Adipocyte (in vitro differentiated cells): ENCODE results near the gene DNAH9.
A peak's percentile ranks its signal among the peaks of the same experiment; 100 is the strongest.

Experiments used
- DNase-seq: peaks from one replicate; pipeline ENCODE4 v3.0.0-alpha.2; 2015; ENCODE audit warnings: low read depth
- H3K27me3 ChIP-seq: replicated peaks from 2 replicates; pipeline ENCODE4 v1.7.0; 2013; ENCODE audit warnings: mild to moderate bottlenecking, low read length, moderate library complexity; ENCODE audit not compliant: control insufficient read depth, insufficient read depth
- H3K36me3 ChIP-seq: 2 replicates; pipeline ENCODE4 v1.7.0; 2013; ENCODE audit warnings: low read length, mild to moderate bottlenecking, moderate library complexity; ENCODE audit not compliant: control insufficient read depth, insufficient read depth, severe bottlenecking
- H3K4me1 ChIP-seq: 2 replicates; pipeline ENCODE4 v1.7.0; 2013; ENCODE audit warnings: mild to moderate bottlenecking, low read length, moderate library complexity; ENCODE audit not compliant: control insufficient read depth, insufficient read depth
- H3K4me3 ChIP-seq: 2 replicates; pipeline ENCODE4 v1.7.0; 2013; ENCODE audit warnings: mild to moderate bottlenecking, low read length, moderate library complexity
- H3K9ac ChIP-seq: 2 replicates; pipeline ENCODE4 v1.7.0; 2013; ENCODE audit warnings: mild to moderate bottlenecking, low read length, moderate library complexity
- H3K9me3 ChIP-seq: 2 replicates; pipeline ENCODE4 v1.7.0; 2013; ENCODE audit warnings: mild to moderate bottlenecking, low read length, moderate library complexity; ENCODE audit not compliant: control insufficient read depth

DNAH9 gene

DNA sequence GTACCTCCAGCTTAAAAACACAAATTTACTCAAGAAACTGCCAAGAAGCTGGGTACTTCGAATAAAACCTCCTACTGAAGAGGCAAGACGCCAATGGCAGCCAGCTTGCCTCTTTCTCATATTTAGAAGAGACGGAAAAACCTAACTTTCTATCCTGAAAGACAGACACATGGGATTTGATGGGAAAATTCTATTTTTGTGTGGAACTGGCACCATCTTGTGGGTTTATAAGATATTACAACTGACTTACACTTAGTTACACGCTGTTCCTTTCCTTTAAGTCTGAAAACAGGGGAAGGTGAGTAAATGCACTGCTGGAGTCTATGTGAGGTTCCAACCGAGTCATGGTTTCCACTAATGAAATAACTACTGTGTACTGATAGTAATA is 388.7 kb downstream of the DNAH9 start:
- DNase-seq = peak; percentile 70
- peak overlapping the region; percentile 38 for H3K4me3 ChIP-seq

DNA sequence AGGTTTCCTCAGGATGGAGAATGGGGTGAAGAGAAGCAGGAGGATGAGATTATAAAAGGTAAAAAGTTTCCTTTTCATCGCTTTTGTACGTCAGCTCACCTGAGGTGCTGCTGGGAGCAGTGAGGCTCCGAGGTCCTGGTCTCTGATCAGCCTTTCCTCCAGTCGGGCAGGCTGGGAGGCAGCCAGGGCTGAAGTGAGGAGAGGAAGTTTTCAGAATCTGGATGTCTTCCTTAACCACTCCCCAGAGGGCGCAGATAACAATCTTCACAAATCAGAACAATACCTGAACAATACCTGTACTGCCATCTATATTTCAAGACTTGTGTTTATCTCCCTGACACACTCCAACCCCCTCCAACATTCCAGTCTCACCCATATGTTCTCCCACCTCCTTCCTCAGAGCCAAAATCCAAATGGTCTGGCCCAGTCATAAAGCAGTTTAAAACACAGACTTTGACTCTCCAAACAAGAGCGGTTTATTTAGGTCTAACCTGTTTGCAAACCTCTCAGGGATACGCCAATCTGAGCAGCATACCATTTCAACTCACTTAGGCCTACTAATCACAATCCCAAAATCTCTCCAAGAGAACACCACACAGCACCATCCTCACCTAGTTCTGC is 392.2 kb downstream of the DNAH9 start:
- no peaks in the 10 kb centered on the region for H3K27me3 ChIP-seq
- no peaks in the 10 kb centered on the region for H3K9me3 ChIP-seq
- H3K4me3 ChIP-seq = no peak overlapping the region
- H3K4me1 ChIP-seq = peaks cover 9% of the 10 kb centered on the region
- no peak for DNase-seq
- peaks cover 48% of the 10 kb centered on the region for H3K36me3 ChIP-seq
- H3K9ac ChIP-seq = no peak overlapping the region

More for the DNA sequence above, 388.7 kb downstream of the DNAH9 start:
- Histone ChIP-seq H3K4me1 (peaks cover 22% of the 10 kb centered on the region), H3K9ac (peak overlapping the region; percentile 15), H3K9me3 (no peaks in the 10 kb centered on the region), H3K27me3 (no peaks in the 10 kb centered on the region), H3K36me3 (peaks cover 57% of the 10 kb centered on the region)

- no peak for DNase-seq
- H3K27me3 ChIP-seq = no peaks in the 10 kb centered on the region
- peaks cover 12% of the 10 kb centered on the region for H3K4me1 ChIP-seq
- no peak overlapping the region for H3K9ac ChIP-seq
- H3K36me3 ChIP-seq = peaks cover 44% of the 10 kb centered on the region
- no peaks in the 10 kb centered on the region for H3K9me3 ChIP-seq
- H3K4me3 ChIP-seq = no peak overlapping the region
Measured at GRCh38 chr17:11991461-11991860, 393.2 kb downstream of the DNAH9 start.

DNA sequence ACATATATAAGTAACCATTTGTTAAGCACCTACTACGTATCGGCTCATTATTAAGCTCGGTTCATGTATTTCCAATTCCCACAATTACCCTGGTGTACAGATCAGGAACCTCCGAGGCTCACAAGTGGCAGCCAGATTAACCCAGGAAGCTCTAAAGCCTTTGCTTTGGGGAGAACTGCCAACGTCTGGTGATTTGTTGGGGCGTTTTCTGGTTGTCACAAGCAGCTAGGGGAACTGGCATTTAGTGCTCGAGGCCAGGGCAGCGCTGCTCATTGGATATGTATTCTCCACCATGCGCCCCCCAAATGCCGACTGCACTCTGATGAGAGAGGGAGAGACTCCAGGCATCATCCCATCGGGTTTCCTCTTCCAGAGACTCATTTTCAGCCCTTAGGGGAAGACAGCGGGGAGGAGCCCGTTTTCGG is 398.5 kb downstream of the DNAH9 start:
- peak; percentile 66 for DNase-seq
- Histone ChIP-seq H3K4me1 (peaks cover 8% of the 10 kb centered on the region), H3K9me3 (no peaks in the 10 kb centered on the region), H3K9ac (peak overlapping the region; percentile 97), H3K4me3 (peak overlapping the region; percentile 94), H3K27me3 (no peaks in the 10 kb centered on the region), H3K36me3 (peaks cover 10% of the 10 kb centered on the region)

- H3K4me1 ChIP-seq = peaks cover 8% of the 10 kb centered on the region
- H3K4me3 ChIP-seq = peak within 1 kb of the TSS; percentile 94
Measured at GRCh38 chr17:11997147-11997971, 399.1 kb downstream of the DNAH9 start, which contains the start of gene ZNF18. Gene ZNF18 (minus strand): TSS chr17:11997475. CDS start chr17:11992829, 4,646 bp downstream.

DNA sequence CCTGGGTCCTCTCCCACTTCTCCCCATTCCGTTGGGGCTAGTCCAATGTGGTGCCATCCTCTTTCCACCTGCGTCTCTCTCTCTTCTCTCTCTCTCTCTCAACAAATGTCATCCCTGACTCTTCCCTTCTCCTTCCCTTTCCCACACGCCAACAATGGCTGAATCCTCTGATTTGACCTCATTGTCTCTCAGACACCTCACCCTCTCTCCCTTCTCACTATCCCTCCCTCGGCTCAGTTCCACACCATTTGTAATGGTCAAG is 399.6 kb downstream of the DNAH9 start:
- peak overlapping the region; percentile 94 for H3K4me3 ChIP-seq
- H3K27me3 ChIP-seq = no peaks in the 10 kb centered on the region
- peaks cover 8% of the 10 kb centered on the region for H3K4me1 ChIP-seq
- DNase-seq = no peak
- no peaks in the 10 kb centered on the region for H3K36me3 ChIP-seq
- H3K9ac ChIP-seq = peak overlapping the region; percentile 97
- no peaks in the 10 kb centered on the region for H3K9me3 ChIP-seq

More at GRCh38 chr17:11997147-11997971, 399.1 kb downstream of the DNAH9 start, which contains the start of gene ZNF18:
- peak; percentile 98 for DNase-seq
- H3K9me3 ChIP-seq = no peaks in the 10 kb centered on the region
- H3K9ac ChIP-seq = peak within 1 kb of the TSS; percentile 97
- H3K36me3 ChIP-seq = peaks cover 4% of the 10 kb centered on the region
- H3K27me3 ChIP-seq = no peaks in the 10 kb centered on the region

GRCh38 chr17:11999696-12000095 is 401.4 kb downstream of the DNAH9 start:
- DNase-seq = no peak
- Histone ChIP-seq H3K36me3 (no peaks in the 10 kb centered on the region), H3K4me1 (peaks cover 8% of the 10 kb centered on the region), H3K9me3 (no peaks in the 10 kb centered on the region), H3K27me3 (no peaks in the 10 kb centered on the region), H3K9ac (no peak overlapping the region), H3K4me3 (no peak overlapping the region)

DNA sequence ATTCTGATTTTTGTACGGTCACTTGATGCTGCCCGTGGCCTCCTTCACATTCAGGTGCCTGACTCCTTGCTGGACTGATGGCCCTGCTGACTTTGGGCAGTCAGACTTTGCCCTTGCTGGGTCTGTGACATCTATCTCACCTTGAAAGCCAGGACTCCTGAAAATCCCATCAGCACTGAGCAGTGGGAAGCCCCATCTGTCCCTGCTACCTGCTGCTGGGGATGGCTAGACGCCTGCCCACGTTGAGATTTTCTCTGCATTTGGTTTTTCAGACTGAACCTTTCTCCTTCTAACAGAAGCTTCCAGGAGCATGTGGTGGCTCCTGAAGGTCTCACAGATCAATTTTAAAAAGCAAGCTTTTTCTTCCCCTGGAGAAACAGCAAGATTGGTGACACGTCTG is 409.2 kb downstream of the DNAH9 start:
- H3K9ac ChIP-seq = no peak overlapping the region
- no peaks in the 10 kb centered on the region for H3K36me3 ChIP-seq

More for the DNA sequence above, 409.2 kb downstream of the DNAH9 start:
- DNase-seq = no peak
- H3K9me3 ChIP-seq = no peaks in the 10 kb centered on the region
- H3K4me1 ChIP-seq = no peaks in the 10 kb centered on the region
- no peak overlapping the region for H3K4me3 ChIP-seq
- H3K27me3 ChIP-seq = peaks cover 4% of the 10 kb centered on the region
